ENCODE data around the gene CLIP2. TPM values are rescaled to one million over a fixed set of nuclear protein-coding genes. Genes with fewer than 3 reads are reported as not detected.
A peak's percentile ranks its signal among the peaks of the same experiment; 100 is the strongest.

CLIP2 gene
- total RNA-seq, 1 donor from 2014 or later = 42.0 TPM

DNA sequence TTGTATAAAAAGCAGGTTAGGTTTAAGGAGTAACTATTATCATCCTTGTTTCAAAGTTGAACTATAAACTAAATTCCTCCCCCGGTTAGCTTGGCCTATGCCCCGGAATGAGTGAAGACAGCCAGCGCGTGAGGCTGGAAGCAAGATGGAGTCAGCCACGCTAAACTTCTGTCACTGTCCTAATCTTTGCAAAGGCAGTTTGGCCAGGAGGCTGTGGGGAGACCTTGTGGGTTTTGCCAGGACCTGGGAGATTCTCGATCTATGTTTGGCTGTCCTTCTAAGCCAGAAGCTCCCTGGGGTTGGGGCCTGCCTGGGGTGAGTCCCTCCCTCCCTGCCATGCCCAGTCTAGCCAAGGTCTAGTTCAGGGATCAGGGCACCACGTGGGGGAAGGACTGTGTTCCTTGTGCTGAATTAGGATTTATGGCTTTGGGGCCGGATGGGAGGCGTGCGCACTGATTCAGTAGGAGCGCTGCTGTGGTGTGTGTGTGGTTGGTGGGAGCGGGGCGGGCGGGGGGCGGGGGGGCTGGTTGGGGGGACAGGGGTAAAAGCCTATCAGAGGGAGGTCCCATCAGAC is 163.6 kb downstream of the CLIP2 start:
- TF ChIP-seq CTCF (IDR thresholded peaks at IDR 0.05; ENCODE audit: unreplicated experiment) = no peak
- peaks cover 10% of the 10 kb centered on the region for H3K4me1 Mint-ChIP-seq (ENCODE audit: low read depth)
- H3K4me3 Mint-ChIP-seq (ENCODE audit: low read depth) = peak overlapping the region; percentile 67
- H3K27me3 Mint-ChIP-seq = peaks cover 5% of the 10 kb centered on the region
- H3K27ac Mint-ChIP-seq = peak overlapping the region; percentile 80
- H3K36me3 Mint-ChIP-seq (ENCODE audit: insufficient read depth) = peaks cover 1% of the 10 kb centered on the region
- H3K9me3 Mint-ChIP-seq (ENCODE audit: low read depth) = no peaks in the 10 kb centered on the region
- DNase-seq (ENCODE audit: low spot score, unreplicated experiment) = no peak

- TF ChIP-seq CTCF (IDR thresholded peaks at IDR 0.05; ENCODE audit: unreplicated experiment) = no peak
- peak within 1 kb of the TSS; percentile 74 for H3K4me3 Mint-ChIP-seq (ENCODE audit: low read depth)
- H3K4me1 Mint-ChIP-seq (ENCODE audit: low read depth) = peaks cover 10% of the 10 kb centered on the region
- peak within 1 kb of the TSS; percentile 80 for H3K27ac Mint-ChIP-seq
- H3K9me3 Mint-ChIP-seq (ENCODE audit: low read depth) = no peaks in the 10 kb centered on the region
- H3K27me3 Mint-ChIP-seq = peaks cover 5% of the 10 kb centered on the region
- peaks cover 1% of the 10 kb centered on the region for H3K36me3 Mint-ChIP-seq (ENCODE audit: insufficient read depth)
- DNase-seq (ENCODE audit: low spot score, unreplicated experiment) = peak; percentile 38
These were observed 164.3 kb downstream of the CLIP2 start, which contains the start of gene GTF2IRD1 for GRCh38 chr7:74453322-74454011. Gene GTF2IRD1 (plus strand): TSS chr7:74453906. CDS start chr7:74508081, 54,175 bp downstream.

- H3K36me3 Mint-ChIP-seq (ENCODE audit: insufficient read depth) = peaks cover 1% of the 10 kb centered on the region
- peaks cover 4% of the 10 kb centered on the region for H3K27me3 Mint-ChIP-seq
- H3K27ac Mint-ChIP-seq = no peak overlapping the region
- peak; percentile 34 for DNase-seq (ENCODE audit: low spot score, unreplicated experiment)
- no peak for TF ChIP-seq CTCF (IDR thresholded peaks at IDR 0.05; ENCODE audit: unreplicated experiment)
- peak overlapping the region; percentile 74 for H3K4me3 Mint-ChIP-seq (ENCODE audit: low read depth)
- peaks cover 10% of the 10 kb centered on the region for H3K4me1 Mint-ChIP-seq (ENCODE audit: low read depth)
- H3K9me3 Mint-ChIP-seq (ENCODE audit: low read depth) = no peaks in the 10 kb centered on the region
These were observed 165.1 kb downstream of the CLIP2 start for GRCh38 chr7:74454021-74454924.

DNA sequence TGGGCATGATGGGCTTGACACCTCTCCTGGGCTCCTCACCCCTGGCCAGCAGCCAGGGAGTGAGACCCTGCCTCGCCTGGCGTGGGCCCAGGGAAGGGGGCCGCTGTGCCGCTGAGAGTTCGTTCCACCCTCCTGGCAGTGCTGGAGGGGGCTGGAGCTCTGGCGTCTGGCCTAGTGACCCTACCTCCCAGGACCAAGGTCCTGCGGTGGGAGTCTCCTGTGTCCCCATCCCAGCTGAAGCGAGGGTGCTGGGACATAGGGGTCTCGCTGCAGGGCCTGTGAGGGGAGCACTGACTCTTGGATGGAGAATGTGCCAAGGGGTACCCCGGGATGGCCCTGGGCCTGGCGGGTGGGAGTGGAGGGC is 165.7 kb downstream of the CLIP2 start:
- Mint-ChIP-seq H3K27me3 (no peaks in the 10 kb centered on the region), H3K36me3 (ENCODE audit: insufficient read depth) (peaks cover 1% of the 10 kb centered on the region), H3K27ac (no peak overlapping the region), H3K4me1 (ENCODE audit: low read depth) (peaks cover 13% of the 10 kb centered on the region), H3K4me3 (ENCODE audit: low read depth) (peak overlapping the region; percentile 74), H3K9me3 (ENCODE audit: low read depth) (no peaks in the 10 kb centered on the region)
- no peak for DNase-seq (ENCODE audit: low spot score, unreplicated experiment)
- no peak for TF ChIP-seq CTCF (IDR thresholded peaks at IDR 0.05; ENCODE audit: unreplicated experiment)

GRCh38 chr7:74455291-74455804 is 166.1 kb downstream of the CLIP2 start:
- Mint-ChIP-seq H3K27ac (peak overlapping the region; percentile 93), H3K9me3 (ENCODE audit: low read depth) (no peaks in the 10 kb centered on the region), H3K4me3 (ENCODE audit: low read depth) (peak overlapping the region; percentile 74), H3K4me1 (ENCODE audit: low read depth) (peaks cover 13% of the 10 kb centered on the region), H3K36me3 (ENCODE audit: insufficient read depth) (peaks cover 1% of the 10 kb centered on the region), H3K27me3 (no peaks in the 10 kb centered on the region)
- TF ChIP-seq CTCF (IDR thresholded peaks at IDR 0.05; ENCODE audit: unreplicated experiment) = no peak
- no peak for DNase-seq (ENCODE audit: low spot score, unreplicated experiment)
